ENCODE measurements around the gene TAS2R31.

The TAS2R31 gene

DNA sequence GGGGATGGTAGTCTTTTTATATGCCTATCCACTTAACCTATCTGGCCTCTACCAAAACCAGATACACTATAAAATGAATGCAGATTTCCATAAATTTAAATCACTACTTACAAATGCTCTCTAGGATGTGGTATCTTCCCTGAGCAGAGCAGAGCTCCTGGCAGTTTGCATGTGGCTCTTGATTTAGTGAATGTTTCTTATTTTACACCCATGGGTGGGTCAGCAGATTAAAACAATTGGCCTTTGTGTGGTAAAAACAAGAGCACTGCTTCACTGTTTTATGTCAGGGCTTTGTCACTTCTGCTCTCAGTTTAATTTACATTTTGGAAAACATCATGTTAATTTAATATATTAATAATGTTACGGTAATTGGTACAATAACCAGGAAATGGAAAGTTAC is 14.3 kb downstream of the TAS2R31 start:
- TF ChIP-seq CTCF (IDR thresholded peaks at IDR 0.05): no peak

DNA sequence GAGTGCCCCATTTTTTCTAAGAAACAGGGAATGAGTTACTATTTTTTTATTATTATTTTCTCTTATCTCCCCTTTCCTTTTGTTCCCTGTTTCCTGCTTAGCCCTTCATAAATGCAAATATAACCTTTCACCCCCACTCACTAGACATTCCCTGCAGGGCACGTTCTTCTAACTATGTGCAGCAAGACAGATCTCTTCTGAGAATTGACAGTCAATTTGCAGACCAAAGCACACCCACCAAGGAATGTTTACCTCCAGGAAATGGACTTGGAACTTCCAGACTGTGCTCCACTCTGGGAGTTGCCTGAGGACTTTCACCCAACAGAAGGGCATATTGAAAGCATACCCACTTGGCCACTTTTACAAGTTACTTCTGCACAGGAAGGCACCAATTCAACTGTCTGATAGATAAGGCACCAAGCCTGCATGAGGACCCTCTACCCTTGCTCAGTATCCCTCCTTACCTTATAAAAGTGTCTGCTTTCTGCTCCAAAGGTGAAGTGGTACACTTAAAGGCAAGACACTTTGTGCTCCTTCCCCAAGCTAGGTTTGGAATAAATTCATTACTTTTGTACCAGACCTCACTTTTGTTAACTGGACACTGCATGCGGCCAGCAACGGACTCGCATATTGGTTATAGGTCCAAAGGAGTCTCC is 15.3 kb downstream of the TAS2R31 start:
- TF ChIP-seq CTCF (IDR thresholded peaks at IDR 0.05): no peak

- TF ChIP-seq CTCF (IDR thresholded peaks at IDR 0.05): no peak
These were observed 17.0 kb downstream of the TAS2R31 start for GRCh38 chr12:11014234-11014633.

DNA sequence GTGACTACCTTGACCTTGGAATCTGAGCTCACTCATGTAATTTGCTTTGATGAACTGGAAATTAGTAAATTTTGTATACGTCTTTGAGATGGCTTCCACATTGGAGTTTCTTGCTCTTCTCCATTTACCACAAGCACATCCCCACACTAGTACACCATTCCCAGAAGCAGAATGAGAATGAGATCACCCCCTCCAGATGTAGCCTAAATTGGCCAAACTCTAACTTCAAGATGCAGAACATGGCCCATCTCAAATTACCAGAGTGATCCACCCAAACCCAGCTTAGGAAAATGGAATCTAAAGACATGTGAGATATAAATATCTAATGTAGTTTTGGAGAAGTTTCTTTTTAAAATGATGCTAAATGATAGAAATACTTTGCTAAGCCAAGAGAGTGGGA is 23.6 kb downstream of the TAS2R31 start:
- TF ChIP-seq CTCF (IDR thresholded peaks at IDR 0.05): no peak

GRCh38 chr12:10998204-10998603 is 33.0 kb downstream of the TAS2R31 start, which contains the start of gene TAS2R20:
TSS of gene TAS2R20 (minus strand) at chr12:10998304. CDS start at chr12:10997875, 429 bp downstream.
- TF ChIP-seq CTCF (IDR thresholded peaks at IDR 0.05): no peak

DNA sequence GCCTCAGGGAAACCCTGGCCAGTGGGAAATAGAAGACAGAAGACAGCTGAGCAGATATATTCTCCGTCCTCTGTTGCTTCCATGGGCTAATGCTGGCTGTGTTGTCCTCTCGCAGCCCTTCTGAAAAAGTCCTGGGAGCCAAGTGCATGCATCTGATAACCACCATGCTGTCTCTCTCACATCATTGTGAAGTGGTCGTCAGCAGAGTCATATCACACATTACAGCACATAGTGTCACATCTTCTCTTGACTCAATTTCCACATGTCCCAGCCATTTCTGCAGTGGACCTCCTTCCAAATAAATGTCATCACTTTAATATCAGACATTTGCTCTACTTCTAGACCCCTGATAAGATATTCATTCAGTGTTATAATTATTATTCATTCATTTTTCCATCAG is 36.9 kb downstream of the TAS2R31 start:
- no peak for TF ChIP-seq CTCF (IDR thresholded peaks at IDR 0.05)

- no peak for TF ChIP-seq CTCF (IDR thresholded peaks at IDR 0.05)
These were observed 42.1 kb downstream of the TAS2R31 start for GRCh38 chr12:10989107-10989506.

DNA sequence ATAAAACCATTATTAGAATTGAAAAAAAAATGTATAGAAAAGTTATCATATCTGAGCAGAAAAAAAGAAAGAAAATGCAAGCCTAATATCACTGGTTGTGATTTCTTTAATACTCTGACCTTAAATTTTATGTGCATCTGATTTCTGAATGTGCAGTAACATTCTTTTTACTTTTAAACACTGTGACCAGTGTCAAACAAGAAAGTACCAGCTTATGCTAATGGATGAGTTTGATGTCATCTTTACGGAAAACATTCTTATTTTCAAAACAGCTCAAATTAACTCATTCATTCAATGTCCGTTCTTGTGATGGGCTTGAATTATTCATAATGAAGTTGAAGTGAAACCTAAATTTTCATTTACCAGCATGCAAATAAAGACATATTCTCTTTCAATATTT is 44.4 kb downstream of the TAS2R31 start, which contains the start of gene TAS2R50:
TSS of gene TAS2R50 (minus strand) at position 101 of the 400 bp plus-strand sequence. CDS start at position 49, 52 bp downstream.
- no peak for TF ChIP-seq CTCF (IDR thresholded peaks at IDR 0.05)
